GM21360 (cell line): ENCODE measurements around the gene MYBPHL.

ENCODE experiments used
- ATAC-seq: cut with Tn5 transposase; IDR thresholded peaks from one replicate; pipeline ENCODE4 v1.9.1; 2021; ENCODE audit warnings: mild to moderate bottlenecking, moderate library complexity; ENCODE audit not compliant: unreplicated experiment

The MYBPHL gene

GRCh38 chr1:109281680-109282496 lies 24.9 kb downstream of the MYBPHL start:
- ATAC-seq = no peak

GRCh38 chr1:109280862-109281261 lies 25.9 kb downstream of the MYBPHL start:
- no peak for ATAC-seq

- no peak for ATAC-seq
Measured at GRCh38 chr1:109279615-109280278, 27.1 kb downstream of the MYBPHL start.

- ATAC-seq = peak; percentile 55
Measured at GRCh38 chr1:109277434-109278204, 29.2 kb downstream of the MYBPHL start.

GRCh38 chr1:109275706-109276345 lies 31.0 kb downstream of the MYBPHL start:
- no peak for ATAC-seq

GRCh38 chr1:109274533-109275476 lies 32.0 kb downstream of the MYBPHL start:
- no peak for ATAC-seq

GRCh38 chr1:109273570-109274288 lies 33.1 kb downstream of the MYBPHL start:
- ATAC-seq = no peak

- no peak for ATAC-seq
Measured at GRCh38 chr1:109272831-109273547, 33.8 kb downstream of the MYBPHL start.

- ATAC-seq = no peak
Measured at GRCh38 chr1:109272021-109272799, 34.6 kb downstream of the MYBPHL start.

- no peak for ATAC-seq
Measured at GRCh38 chr1:109271458-109271857, 35.4 kb downstream of the MYBPHL start.

- no peak for ATAC-seq
Measured at GRCh38 chr1:109270623-109271317, 36.0 kb downstream of the MYBPHL start.

- ATAC-seq = no peak
Measured at GRCh38 chr1:109269981-109270622, 36.7 kb downstream of the MYBPHL start.

- ATAC-seq = no peak
Measured at GRCh38 chr1:109269212-109269980, 37.4 kb downstream of the MYBPHL start.

GRCh38 chr1:109268431-109269211 lies 38.2 kb downstream of the MYBPHL start:
- no peak for ATAC-seq

- no peak for ATAC-seq
Measured at GRCh38 chr1:109267743-109268300, 39.0 kb downstream of the MYBPHL start.
